Activated T-helper 17 cell treated with anti-CD3 and anti-CD28 coated beads, Interleukin-2, amount 50 U/mL, for 72 hours (primary cell): ENCODE measurements around the gene CCNI2. TPM values are rescaled to one million over a fixed set of nuclear protein-coding genes. Genes with fewer than 3 reads are reported as not detected.

Experiments
- ATAC-seq: fragments of 150-1000 bp; cut with Tn5 transposase; replicated peaks from 2 replicates; pipeline ENCODE4 v1.10.0; 2021; ENCODE audit warnings: mild to moderate bottlenecking, moderate library complexity
- H3K27ac Mint-ChIP-seq: one replicate; pipeline ENCODE4 v1.8.0; 2022; ENCODE audit warnings: mixed read lengths
- H3K27me3 Mint-ChIP-seq: one replicate; pipeline ENCODE4 v1.8.0; 2022; ENCODE audit warnings: mixed read lengths
- H3K36me3 Mint-ChIP-seq: one replicate; pipeline ENCODE4 v1.8.0; 2022; ENCODE audit warnings: low read depth, mild to moderate bottlenecking, mixed read lengths
- H3K4me1 Mint-ChIP-seq: one replicate; pipeline ENCODE4 v1.8.0; 2022; ENCODE audit warnings: mixed read lengths
- H3K4me3 Mint-ChIP-seq: one replicate; pipeline ENCODE4 v1.8.0; 2022; ENCODE audit warnings: mild to moderate bottlenecking, mixed read lengths
- H3K9me3 Mint-ChIP-seq: one replicate; pipeline ENCODE4 v1.8.0; 2022; ENCODE audit warnings: mixed read lengths
- total RNA-seq, 2 donors: library from RNA; stranded (reverse); gene quantifications; one replicate each; pipeline ENCODE4 v1.2.3, GENCODE V29; 2022

Gene CCNI2
- total RNA-seq, 2 donors from 2014 or later, result 1.2 to 3.3 TPM

DNA sequence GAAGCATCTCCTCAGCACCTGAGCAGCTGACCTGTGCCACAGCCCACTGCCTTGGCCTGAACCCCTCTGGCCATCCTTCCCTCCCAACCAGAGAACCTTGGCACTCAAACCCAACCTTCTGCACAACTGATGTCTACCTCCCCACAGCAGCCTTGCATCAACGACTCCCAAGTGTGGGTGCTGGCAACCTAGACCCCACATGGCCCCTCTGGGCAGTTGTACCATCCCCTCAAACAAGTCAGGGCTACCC, 19.5 kb downstream of the CCNI2 start:
- no peaks in the 10 kb centered on the region for H3K36me3 Mint-ChIP-seq
- no peak for ATAC-seq
- H3K27me3 Mint-ChIP-seq, result no peaks in the 10 kb centered on the region
- H3K27ac Mint-ChIP-seq, result peak overlapping the region; percentile 39
- peaks cover 6% of the 10 kb centered on the region for H3K4me1 Mint-ChIP-seq
- no peaks in the 10 kb centered on the region for H3K9me3 Mint-ChIP-seq
- H3K4me3 Mint-ChIP-seq, result no peak overlapping the region

DNA sequence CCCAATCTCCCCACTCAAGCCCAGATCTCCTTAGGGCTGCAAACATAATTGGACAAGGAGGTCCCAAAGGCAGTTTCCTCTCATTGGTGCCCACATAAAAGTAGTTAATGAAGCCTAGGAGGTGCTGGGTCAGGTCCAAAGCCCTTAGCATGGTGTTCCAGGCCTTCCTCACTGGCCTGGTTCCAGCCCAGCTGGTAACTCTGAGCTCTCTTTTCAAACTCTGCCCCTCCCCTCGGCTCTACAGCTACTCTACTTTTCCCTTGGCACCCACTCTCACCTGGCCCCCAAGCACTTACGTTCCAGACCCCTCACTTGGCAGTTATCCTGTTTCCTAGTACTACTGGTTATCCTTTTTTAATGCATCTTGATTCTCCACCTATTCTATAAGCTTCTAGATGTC, 19.9 kb downstream of the CCNI2 start:
- Mint-ChIP-seq H3K4me1 (peaks cover 6% of the 10 kb centered on the region), H3K36me3 (no peaks in the 10 kb centered on the region), H3K27me3 (no peaks in the 10 kb centered on the region), H3K4me3 (no peak overlapping the region), H3K9me3 (no peaks in the 10 kb centered on the region), H3K27ac (peak overlapping the region; percentile 39)
- ATAC-seq, result no peak

DNA sequence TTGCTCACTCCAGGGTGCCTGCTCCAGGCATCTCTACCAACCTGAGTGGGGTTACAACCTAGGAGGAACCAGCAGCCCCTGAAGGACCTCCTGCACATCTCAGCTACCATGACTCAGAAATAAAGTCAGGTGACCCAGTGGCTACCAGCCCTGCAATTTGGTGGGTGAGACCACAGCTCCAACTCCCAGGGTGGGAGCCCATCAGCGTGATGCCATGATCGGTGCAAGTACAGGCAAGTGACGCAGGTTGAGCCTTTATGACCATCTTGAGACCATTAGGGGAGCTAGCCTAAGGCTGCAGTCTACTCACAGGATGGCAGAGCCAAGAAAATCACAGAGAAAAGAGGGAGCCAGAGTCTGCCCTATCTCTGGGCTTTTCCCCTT, 21.3 kb downstream of the CCNI2 start:
- Mint-ChIP-seq H3K4me1 (peaks cover 6% of the 10 kb centered on the region), H3K27ac (no peak overlapping the region)

DNA sequence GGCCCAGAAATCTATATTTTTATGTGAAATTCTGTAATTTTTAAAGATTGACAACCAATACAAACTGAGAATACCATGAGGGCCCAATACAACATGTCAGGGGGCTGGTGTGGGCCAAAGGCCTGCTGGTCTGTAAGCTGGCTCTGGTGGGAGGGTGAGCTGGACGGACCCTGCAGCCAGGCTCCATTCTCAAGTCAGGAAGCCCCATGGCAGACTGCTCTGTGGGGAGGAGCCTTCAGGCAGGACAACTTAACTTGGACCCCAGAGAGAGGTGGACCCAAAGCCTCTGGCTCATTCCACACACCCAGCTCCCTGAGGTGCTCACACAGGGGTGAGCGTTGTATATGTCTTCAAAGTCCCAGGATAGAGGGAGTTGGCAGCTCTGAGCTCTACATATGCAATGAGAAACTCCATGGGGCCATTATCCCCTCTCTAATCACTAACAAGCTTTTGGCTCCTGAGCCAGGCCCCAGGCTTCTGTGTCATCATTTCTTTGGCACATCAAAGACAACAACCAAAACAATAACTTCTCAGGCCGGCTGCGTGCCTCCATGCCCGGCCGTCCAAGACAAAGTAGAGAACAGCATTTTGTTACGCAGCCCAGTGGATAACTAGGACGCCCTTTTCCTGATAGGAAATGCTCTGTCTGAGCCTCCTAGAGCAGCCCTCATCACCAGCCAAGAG, 23.4 kb downstream of the CCNI2 start:
- H3K9me3 Mint-ChIP-seq, result no peaks in the 10 kb centered on the region
- H3K27ac Mint-ChIP-seq, result no peak overlapping the region
- H3K4me3 Mint-ChIP-seq, result no peak overlapping the region
- peaks cover 11% of the 10 kb centered on the region for H3K4me1 Mint-ChIP-seq
- no peak for ATAC-seq
- H3K36me3 Mint-ChIP-seq, result no peaks in the 10 kb centered on the region
- H3K27me3 Mint-ChIP-seq, result no peaks in the 10 kb centered on the region

More for the DNA sequence above, 21.3 kb downstream of the CCNI2 start:
- Mint-ChIP-seq H3K4me3 (no peak overlapping the region), H3K9me3 (no peaks in the 10 kb centered on the region), H3K36me3 (no peaks in the 10 kb centered on the region), H3K27me3 (no peaks in the 10 kb centered on the region)
- no peak for ATAC-seq

DNA sequence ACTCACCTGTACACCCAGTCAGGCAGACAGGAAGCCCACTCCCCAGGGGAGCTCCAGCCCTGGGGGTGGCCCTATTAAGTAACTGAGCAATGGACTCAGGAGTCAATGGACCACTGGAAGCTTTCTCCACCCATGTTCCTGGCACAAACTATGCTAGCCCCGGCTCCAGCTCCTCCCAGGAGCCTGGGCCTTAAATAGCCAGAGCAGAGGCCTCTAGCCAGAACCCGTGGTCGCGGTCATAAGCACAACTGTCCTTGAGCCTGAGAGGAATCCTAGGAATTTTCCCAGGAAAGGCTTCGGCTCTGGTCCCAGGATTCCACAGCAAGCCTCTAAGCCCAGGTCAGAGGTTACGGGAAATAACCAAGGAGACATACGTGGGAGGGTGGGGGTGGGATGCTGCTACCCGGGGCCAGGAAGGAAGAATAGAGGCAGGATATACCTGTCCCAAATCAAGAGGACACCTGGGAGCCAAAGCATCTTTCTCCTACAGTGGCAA, 24.3 kb downstream of the CCNI2 start:
- no peaks in the 10 kb centered on the region for H3K27me3 Mint-ChIP-seq
- no peak overlapping the region for H3K4me3 Mint-ChIP-seq
- H3K27ac Mint-ChIP-seq, result no peak overlapping the region
- H3K9me3 Mint-ChIP-seq, result no peaks in the 10 kb centered on the region
- H3K36me3 Mint-ChIP-seq, result no peaks in the 10 kb centered on the region
- peaks cover 12% of the 10 kb centered on the region for H3K4me1 Mint-ChIP-seq
- ATAC-seq, result no peak

DNA sequence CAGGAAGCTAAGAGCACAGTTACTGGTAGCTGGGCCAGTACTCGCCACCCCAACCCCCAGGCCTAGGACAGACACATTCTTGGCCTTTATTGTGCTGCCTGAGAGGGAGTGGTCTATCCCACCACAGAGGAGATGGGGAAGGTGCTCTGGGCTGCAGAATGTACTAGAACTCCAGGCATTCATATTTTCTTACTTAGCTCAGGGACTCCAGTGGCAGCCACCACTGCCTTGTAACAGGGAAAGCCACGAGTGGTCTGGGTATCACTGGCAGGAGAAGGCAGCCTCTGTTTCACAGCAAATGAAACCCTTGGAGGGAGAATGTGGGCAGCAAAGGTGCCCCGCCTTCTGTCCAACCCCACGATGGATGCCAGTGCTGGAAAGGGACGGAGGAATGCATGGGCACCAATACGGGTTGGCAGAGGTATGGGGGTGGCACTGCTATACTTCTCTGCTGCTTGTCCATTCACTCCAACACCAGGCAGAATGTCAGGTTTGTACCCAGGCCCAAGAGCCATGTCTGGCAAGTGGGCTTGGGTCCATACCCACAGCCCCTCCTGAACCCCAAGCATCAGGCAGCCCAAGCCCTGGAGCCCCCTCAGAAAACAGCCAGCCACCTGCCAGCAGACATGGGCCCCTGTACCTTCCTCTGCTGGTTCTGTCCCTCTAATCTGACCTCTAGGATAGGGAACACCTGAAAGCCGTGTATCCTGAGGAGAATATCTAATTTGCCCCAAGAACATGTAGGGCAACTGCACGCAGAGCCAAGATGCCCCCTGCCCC, 25.3 kb downstream of the CCNI2 start:
- H3K4me1 Mint-ChIP-seq, result peaks cover 6% of the 10 kb centered on the region
- H3K27ac Mint-ChIP-seq, result no peak overlapping the region
- no peak for ATAC-seq
- H3K36me3 Mint-ChIP-seq, result no peaks in the 10 kb centered on the region
- no peaks in the 10 kb centered on the region for H3K27me3 Mint-ChIP-seq
- no peaks in the 10 kb centered on the region for H3K9me3 Mint-ChIP-seq
- no peak overlapping the region for H3K4me3 Mint-ChIP-seq

DNA sequence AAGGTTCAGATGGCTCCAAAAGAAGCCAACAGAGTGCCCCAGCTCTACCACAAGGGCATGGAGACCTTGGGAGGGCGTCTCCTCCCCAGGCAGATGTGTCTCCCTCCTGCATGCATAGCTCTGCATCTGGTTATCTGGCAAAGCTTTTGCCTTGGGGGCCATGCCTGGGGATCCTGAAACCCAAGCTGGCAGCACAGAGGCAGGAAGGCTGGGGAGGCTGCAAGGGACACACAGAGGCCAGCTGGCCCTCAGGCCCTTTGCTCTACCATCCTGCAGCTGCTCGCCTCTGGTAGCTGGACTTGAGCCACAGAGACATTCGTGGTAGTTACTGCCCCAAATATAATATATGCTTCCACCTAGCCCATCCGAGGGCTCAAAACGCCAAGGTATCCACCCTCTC, 25.9 kb downstream of the CCNI2 start:
- H3K27ac Mint-ChIP-seq, result no peak overlapping the region
- H3K27me3 Mint-ChIP-seq, result peaks cover 3% of the 10 kb centered on the region
- peaks cover 6% of the 10 kb centered on the region for H3K4me1 Mint-ChIP-seq
- H3K9me3 Mint-ChIP-seq, result no peaks in the 10 kb centered on the region
- no peak for ATAC-seq
- H3K4me3 Mint-ChIP-seq, result no peak overlapping the region
- no peaks in the 10 kb centered on the region for H3K36me3 Mint-ChIP-seq

DNA sequence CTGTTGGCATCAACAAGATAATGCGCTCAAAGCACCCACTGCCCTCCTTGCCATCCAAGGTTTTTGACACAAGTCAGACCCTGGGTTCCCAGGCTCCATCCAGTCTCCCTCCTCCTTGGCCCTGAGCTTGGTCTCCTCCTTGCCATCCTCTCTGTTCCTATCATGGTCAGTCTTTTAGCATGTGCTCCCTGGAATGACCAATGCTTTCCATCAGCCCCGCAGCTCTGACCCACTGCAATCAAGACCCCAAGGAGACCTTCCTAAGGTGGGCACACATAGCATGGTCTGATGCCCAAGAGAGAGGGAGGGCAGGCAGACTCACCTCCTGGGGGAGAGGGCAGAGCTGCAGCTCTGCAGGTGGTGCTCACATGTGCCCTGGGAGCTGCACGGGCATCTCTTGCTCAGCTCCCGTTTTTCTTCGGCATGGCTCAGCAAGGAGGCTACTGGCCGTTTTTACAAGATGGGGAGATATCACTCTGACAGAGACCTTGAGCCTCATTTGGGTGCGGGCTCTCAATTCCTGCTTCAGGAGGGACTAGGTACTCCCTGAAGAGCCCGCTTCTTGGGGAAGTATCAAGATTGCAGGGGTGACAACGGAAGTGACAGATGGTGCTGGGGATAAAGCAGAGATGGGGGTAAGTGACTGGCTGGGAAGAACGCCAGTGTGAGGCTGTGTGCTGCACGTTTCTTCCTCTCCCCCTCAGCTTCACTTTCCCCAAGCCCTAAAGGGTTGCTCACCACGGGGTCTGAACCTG, 26.6 kb downstream of the CCNI2 start:
- H3K27ac Mint-ChIP-seq, result no peak overlapping the region
- H3K36me3 Mint-ChIP-seq, result no peaks in the 10 kb centered on the region
- H3K4me1 Mint-ChIP-seq, result peaks cover 6% of the 10 kb centered on the region
- no peak overlapping the region for H3K4me3 Mint-ChIP-seq
- H3K9me3 Mint-ChIP-seq, result no peaks in the 10 kb centered on the region
- ATAC-seq, result no peak
- peaks cover 7% of the 10 kb centered on the region for H3K27me3 Mint-ChIP-seq

DNA sequence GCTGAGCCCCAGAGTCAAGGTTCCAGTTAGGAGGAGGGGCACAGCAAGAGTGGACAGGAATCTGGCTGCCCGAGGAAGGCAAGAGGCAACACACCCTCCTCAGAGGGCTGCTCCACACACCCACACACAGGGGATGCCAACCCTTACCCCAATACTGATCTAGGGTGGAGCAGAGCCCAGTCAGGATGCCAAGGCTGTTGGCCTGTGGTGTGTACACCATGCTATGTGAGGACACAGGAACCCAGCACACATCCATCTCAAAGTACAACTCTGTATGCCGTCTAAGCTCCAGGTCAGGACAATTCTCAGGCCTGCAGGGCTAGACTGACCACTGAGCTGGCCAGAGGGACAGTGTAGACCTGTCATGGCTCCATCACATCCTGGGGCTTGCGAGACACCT, 27.2 kb downstream of the CCNI2 start:
- H3K27me3 Mint-ChIP-seq, result peaks cover 7% of the 10 kb centered on the region
- no peak overlapping the region for H3K4me3 Mint-ChIP-seq
- no peak overlapping the region for H3K27ac Mint-ChIP-seq
- peaks cover 6% of the 10 kb centered on the region for H3K4me1 Mint-ChIP-seq
- H3K9me3 Mint-ChIP-seq, result no peaks in the 10 kb centered on the region
- H3K36me3 Mint-ChIP-seq, result no peaks in the 10 kb centered on the region
- ATAC-seq, result no peak

DNA sequence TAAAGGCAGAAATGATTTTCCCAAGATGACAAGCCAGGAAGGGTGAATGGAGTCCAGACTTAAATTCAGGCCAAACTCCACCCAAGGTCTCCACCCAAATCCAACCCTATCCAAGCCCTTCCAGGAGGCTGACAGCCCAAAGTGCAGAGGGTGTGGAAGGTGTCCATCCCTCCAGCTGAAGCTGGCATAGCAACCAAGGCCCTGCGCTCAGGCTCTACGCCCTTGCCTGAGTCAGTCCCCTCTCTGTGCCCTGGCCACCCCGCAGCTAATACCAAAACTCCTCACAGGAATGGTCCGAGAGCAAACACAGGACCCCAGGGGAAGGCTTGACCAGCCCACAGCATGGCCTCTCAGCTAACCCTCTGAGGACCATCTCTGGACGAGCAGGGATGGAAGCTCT, 27.7 kb downstream of the CCNI2 start:
- Mint-ChIP-seq H3K27me3 (peaks cover 10% of the 10 kb centered on the region), H3K27ac (peak overlapping the region; percentile 76), H3K36me3 (no peaks in the 10 kb centered on the region), H3K9me3 (no peaks in the 10 kb centered on the region), H3K4me1 (peaks cover 6% of the 10 kb centered on the region), H3K4me3 (peak overlapping the region; percentile 59)
- ATAC-seq, result no peak

DNA sequence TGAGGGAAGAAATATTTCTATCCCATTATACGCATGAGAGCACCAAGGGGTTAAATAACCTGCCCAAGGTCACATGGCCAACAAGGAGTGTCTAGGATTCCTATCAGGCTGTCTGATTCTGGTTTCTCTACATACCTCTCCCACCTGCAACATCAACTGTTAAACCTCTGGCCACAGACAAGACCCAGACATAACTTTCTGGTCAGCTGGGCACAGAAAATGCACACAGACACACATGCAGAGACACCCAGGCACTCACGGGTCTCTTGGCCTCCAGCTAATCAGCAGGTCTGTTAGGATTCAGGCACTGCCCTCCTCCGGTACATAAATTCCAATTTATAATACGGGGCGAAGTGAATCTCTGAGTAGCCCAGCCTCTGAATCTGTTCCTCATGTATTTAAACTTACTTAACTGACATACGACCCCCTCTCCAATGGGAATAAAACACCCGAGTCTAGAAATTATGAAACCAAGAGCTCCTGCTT, 28.3 kb downstream of the CCNI2 start:
- Mint-ChIP-seq H3K4me1 (peaks cover 6% of the 10 kb centered on the region), H3K27ac (peak overlapping the region; percentile 76), H3K27me3 (peaks cover 11% of the 10 kb centered on the region), H3K9me3 (no peaks in the 10 kb centered on the region), H3K4me3 (peak overlapping the region; percentile 59), H3K36me3 (no peaks in the 10 kb centered on the region)
- no peak for ATAC-seq

DNA sequence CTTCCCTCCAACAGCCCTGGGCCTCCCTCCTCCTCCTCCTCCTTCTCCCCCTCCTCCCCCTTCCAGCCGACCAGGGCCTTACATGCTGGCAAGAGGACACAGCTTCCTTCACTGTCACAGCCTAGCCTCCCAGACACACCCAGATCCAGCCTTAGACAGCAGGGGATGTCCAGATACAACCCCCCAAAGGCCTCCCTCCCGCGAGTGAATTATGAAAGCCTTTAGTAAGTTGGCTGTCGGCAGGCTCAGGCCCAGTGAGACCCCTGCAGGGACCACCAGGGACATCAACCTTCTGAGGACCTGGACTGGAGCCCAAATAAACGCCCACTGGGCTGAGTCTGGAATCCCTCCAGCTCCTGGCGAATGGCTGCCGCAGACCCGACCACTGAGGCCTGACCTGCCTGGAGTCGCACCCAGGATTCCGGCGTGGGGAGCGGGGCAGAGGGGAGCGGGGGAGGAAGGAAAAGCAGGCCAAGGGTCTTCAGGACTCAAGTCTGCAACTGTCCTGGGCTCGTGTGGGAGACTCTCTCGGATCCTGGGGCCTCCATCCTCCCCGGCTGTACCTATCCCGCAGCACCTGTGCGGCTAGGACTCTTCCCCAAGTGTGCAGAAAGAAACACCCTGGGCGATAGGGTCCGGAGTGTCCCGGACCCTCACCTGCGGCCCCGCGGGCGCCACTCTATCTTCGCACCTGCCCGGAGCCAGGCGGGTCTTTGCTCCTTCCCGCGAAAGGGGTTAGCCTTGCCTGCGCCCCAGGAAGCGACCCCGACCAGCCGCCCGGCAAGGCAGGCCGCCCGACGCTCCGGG, 29.1 kb downstream of the CCNI2 start:
- H3K4me1 Mint-ChIP-seq, result peaks cover 6% of the 10 kb centered on the region
- no peaks in the 10 kb centered on the region for H3K36me3 Mint-ChIP-seq
- peaks cover 11% of the 10 kb centered on the region for H3K27me3 Mint-ChIP-seq
- peak; percentile 24 for ATAC-seq
- H3K4me3 Mint-ChIP-seq, result peak overlapping the region; percentile 59
- no peaks in the 10 kb centered on the region for H3K9me3 Mint-ChIP-seq
- peak overlapping the region; percentile 76 for H3K27ac Mint-ChIP-seq

DNA sequence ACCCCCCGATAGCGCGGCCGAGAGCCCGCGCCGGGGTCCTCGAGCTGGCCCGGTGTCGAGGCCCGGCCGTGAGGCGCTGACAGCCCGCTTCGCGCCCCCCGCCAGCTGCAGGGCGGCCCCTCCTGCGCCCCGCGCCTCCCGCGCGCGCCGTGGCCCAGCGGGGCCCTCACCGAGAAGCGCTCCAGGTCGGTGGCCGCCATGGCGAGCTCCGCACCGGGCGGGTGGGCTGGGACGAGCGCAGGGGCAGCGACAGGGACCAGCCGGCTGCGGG, 29.6 kb downstream of the CCNI2 start:
- H3K4me1 Mint-ChIP-seq, result peaks cover 6% of the 10 kb centered on the region
- peaks cover 15% of the 10 kb centered on the region for H3K27me3 Mint-ChIP-seq
- no peak overlapping the region for H3K27ac Mint-ChIP-seq
- no peak for ATAC-seq
- no peaks in the 10 kb centered on the region for H3K9me3 Mint-ChIP-seq
- no peaks in the 10 kb centered on the region for H3K36me3 Mint-ChIP-seq
- H3K4me3 Mint-ChIP-seq, result peak overlapping the region; percentile 59
